HG03521 (cell line): ENCODE data around the gene BBS5.

Source experiments
- ATAC-seq: cut with Tn5 transposase; IDR thresholded peaks from one replicate; pipeline ENCODE4 v1.9.1; 2021; ENCODE audit warnings: mild to moderate bottlenecking, moderate library complexity; ENCODE audit not compliant: unreplicated experiment

The BBS5 gene

GRCh38 chr2:169540146-169540545 is 60.9 kb downstream of the BBS5 start:
- no peak for ATAC-seq

GRCh38 chr2:169542433-169542832 is 63.1 kb downstream of the BBS5 start:
- ATAC-seq, result no peak

- ATAC-seq, result no peak
Measured at GRCh38 chr2:169546756-169547155, 67.5 kb downstream of the BBS5 start.
